ENCODE measurements around the gene HCFC1R1. TPM values are rescaled to one million over a fixed set of nuclear protein-coding genes. Genes with fewer than 3 reads are reported as not detected.

Gene HCFC1R1
- polyA plus RNA-seq, 10 donors: 68.2 to 157 (median 121) TPM

DNA sequence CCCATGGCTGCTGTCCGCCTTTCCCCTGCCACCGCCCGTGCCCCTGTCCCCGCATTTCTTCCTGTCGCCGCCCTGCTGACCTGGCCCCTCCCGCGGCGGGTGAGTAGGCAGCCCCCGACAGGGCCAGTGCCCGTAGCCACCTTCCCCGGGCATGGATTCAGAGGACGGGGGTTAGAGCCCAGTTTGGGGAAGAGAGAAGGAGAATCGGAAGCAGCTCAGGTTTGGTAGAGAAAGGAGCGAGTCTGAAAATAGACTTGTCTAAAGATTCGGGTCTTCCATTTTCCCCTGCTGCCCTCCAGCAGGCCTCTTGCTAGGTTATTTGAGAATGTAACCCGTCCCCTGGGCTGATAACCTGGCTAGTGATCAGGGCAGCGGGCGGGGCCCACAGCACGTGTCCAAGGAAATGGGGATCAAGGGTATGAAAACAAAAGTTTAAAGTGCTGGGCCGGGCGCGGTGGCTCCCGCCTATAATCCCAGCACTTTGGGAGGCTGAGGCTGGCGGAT lies 18.9 kb downstream of the HCFC1R1 start:
- peak in 1 of 3 donors; percentile 14 for DNase-seq

DNA sequence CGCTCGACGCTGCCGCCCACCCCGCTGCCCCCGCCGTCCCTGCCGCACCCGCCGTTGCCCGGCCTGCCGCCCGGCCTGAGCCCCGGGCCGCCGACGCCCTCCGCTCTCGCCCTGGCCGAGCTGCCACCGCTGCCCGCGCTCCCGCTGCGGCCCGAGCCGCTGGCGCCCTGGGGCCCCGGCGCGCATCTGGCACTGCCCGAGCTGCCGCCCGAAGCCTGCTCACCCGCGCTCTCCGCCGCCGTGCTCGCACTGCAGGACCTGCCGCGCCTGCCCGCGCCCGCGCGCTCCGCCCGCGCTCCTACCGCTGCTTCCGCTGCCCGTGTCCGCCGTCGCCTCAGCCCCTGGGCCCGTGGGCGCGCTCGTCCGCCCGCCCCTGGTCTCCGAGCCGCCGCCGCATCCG lies 19.4 kb downstream of the HCFC1R1 start:
- DNase-seq: no peak

DNA sequence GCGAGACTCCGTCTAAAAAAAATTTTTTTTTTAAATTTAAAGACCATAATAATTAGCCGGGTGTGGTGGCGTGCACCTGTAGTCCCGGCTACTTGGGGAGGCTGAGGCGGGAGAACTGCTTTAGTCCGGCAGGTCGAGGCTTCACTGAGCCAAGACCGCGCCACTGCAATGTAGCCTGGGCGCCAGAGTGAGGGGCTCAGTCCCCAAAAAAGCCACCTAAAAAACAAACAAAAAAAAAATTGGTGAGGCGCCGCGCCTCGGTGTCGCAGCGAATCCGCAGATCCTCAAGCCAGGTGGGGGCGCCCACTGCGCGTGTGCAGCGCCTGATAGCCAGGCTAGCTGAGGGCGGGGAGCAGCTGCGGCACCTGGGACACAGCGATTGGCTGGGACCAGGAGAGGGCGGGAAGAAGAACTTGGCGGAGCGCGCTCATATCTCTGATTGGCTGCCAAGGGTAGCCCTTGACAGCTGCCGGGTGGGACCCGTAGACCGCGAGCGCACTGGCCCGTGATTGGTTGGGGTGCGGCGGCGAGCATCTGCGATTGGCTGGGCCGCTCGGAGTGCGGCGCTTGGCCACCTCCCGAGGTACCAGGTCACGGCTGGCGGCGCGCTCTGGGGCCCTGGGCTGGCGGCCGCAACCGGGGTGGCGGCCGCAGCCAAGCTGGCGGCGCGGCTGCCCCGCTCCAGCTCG lies 20.0 kb downstream of the HCFC1R1 start:
- DNase-seq: peak; percentile 97 to 98 (median 97)

DNA sequence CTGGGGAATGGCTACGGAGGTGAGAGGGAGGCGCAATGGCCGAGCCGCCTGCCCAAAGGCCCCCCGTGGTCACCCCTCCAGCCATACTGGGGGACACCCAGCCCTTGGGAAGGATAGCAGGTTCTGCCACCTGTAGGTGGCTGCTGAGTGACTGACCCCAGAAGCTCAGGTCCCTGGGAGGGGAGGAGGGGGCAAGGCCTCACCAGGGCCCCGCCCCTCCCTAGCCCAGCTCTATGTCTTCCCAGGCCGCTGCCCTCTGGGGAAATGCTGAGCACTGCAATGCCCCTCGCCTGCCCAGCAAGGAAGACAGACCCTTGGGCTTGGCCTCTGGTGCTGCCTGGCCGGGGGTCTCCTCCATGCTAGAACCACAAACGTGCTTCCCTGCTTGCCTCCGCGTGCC lies 22.4 kb downstream of the HCFC1R1 start:
- no peak for DNase-seq

DNA sequence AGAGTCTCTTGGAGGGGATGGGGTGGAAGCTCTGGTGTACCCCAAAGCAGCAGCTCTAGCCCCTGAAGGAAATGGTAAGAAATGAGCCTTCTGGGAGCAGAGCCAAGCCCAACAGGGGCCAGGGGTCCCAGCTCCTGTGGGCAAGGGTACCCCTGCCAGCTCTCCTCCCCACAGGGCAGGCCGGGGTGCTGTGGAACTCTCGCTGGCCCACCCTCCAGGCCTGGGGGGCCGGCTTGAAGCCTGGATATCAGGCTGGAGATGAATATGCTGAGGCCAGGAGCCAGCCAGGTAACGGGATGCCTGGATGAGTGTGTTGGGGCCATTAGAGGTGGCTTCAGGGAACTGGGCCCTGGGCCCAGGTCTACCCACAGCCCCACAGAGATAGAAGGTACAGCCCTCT lies 23.2 kb downstream of the HCFC1R1 start:
- DNase-seq: no peak

DNA sequence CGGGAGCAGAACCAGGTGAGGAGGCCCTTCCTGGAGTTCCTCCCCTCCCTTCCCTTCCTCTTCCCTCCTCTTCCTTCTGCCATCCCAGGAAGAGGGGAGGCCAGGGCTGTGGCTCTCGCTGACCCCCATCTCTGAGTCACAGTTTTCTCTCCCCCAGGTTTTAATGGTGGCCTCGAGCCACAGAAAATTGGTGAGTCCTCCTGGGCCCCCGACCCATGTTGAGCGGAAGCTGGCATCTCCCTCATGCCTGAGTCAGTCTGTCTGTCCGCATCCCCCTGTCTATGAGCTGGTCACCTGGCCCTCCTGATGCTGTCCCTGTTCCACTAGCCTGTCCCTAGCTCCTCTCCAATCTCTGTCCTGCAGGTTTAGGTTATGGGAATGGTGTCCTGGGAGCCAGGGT lies 23.8 kb downstream of the HCFC1R1 start:
- DNase-seq: no peak

DNA sequence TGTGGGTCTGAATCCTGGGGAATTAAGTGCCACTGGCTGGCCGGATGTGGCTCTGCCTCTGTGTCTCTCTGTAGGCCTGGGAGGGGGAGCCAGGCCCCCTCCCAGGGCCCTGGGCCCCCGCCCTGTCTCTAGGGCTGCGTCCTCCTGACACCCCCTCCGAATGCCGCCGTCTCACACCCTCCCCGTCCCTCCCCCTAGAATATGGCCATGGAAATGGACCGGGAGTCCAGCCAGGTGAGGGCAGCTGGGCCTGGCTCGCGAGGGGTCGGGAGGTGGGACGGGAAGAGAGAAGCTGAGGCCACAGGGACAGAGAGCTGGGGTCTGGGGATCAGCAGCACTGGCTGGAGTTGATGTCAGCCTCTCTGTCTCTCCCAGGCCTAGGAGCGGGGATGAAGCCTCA lies 27.4 kb downstream of the HCFC1R1 start:
- no peak for DNase-seq

DNA sequence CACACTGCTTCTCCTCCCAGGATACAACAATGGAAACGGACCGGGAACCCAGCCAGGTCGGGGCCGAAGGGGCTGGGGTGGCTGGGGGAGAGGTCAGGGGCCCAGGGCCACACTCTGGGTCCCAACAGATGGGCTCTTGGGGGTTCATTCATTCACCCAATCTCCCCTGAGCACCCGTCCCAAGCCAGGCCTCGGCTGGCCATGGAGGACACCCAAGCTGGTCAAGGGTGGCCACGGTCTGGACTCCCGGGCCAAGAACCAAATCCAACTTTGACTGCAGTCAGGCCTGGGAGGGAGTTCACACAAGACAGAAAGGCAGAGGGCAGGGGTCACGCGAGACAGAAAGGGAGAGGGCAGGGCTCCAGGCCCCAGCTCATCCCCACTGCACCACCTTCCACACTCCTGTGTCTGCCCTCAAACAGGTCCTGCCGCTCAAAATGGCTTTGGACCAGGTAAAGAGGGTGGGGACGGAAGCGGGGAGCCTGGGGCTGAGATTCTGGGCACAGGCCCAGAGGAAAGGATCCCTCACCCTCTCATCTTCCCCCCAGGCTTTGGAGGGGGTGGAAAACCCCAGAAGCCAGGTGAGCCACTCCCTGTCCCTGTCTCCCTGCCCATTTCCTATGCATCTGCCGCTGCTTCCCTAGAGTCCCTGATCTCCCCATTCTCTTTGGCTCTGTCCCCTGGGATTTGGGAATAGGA lies 31.2 kb downstream of the HCFC1R1 start:
- no peak for DNase-seq

DNA sequence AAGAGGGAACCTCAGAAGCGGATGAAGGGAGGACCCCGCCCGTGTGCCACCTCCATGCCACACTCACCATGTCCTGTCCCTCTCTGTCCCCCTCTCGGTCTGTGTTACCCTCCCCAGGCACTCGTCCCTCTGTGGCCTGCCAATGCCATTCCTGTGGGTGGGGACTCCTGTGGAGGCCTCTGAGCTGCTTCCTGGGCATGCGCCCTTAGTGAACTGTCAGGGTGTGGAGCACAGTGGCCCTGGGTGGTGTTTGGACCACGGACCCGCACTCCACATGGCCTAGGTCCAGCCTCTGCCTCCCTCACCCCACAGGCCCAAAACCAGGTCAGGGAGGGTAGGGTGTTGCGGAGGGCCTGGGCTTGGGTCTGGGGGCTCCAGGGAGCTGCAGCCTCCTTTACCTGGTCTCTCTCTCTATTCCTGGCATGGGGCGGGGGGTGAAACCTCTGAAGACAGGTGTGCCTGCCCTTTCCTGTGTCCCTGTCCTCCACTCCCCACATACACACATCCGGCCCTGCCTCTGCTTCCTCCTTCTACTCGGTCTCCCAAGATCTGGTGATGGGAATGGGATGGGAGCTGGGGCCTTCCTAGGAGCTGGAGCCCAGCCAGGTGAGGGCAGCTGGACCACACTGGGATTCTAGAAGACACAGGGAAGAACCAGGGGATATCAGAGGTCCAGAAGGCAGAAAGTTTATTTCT lies 32.0 kb downstream of the HCFC1R1 start:
- DNase-seq: no peak

DNA sequence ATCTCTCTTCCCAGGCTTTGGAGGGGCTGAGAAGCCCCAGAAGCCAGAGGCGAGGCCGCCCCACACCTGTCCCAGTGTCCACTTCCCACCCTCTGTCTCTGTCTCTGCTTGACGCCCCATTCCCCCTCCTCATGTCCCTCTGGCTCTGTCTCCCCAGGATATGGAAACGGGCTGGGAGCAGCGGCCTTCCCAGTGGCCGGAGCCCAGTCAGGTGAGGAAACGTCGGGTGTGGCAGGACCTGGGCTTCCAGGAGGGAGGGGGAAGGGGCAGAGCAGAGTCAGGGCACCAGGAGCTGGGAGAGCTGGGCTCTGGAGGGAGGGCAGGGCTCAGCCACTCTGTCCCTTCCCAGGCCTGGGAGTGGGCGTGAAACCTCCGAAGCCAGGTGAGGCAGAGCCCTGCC lies 32.9 kb downstream of the HCFC1R1 start:
- no peak for DNase-seq

DNA sequence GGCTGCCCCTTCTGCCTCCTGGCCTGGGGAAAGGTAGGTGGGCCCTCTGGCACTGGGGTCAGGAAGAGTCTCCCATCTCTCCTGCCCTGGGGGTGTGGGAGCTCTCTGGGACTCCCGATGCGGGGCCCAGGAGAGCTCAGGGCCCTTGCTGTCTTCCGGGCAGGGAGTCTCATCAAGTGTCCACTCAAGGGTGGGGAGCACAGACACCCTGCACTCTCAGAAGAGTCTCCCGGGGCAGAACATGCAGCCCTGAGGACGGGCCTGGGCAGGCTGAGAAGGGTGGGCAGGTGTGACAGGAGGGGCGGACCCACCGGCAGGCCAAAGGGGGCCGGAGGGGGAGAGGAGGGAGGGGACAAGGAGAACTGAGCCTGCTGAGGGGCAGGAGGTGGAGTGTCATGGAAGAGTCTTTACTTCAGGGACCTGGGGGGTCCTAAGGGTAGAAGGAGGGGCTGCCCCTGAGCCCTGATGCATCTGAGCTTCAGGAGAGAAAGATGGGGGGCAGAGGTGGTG lies 35.1 kb downstream of the HCFC1R1 start:
- DNase-seq: no peak

DNA sequence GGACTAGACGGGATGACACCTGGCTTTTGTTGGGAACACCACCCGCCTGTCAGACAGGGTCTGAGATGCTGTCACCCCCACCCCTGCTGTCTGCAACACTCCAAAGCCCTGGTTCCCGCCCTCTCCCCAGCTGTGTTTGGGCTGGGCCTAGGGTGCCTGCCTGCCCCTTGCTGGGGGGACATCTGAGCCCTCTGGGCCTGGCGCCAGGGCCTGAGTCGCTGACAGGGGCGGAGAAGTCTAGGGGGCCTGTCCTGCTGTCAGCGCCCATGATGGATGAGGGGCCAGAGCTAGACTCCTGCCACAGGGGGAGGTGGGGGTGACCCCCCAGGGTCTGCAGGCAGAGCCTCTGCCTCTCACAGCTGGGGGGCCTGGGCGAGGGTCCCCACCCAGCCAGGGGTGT lies 35.9 kb downstream of the HCFC1R1 start:
- peak; percentile 57 to 80 (median 61) for DNase-seq

DNA sequence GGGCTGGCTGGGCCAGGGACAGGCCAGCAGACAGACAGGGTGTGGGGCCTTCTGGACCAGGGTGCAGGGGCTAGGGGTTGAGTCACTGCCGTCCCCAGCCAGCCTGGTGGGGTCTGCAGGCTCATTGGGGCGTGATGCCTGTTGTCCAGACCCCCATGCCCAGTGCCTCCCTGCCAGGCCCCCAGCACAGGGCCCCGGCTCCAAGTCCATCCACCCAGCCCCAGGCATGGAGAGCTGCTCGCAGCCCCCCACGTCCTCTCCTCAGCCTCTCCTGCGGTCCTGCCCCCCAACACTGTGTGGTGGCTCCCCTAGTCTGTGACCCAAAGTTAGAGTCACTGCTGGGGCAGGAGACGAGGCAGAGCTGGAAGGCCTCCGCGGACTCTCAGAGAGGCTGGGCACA lies 36.5 kb downstream of the HCFC1R1 start:
- no peak for DNase-seq

DNA sequence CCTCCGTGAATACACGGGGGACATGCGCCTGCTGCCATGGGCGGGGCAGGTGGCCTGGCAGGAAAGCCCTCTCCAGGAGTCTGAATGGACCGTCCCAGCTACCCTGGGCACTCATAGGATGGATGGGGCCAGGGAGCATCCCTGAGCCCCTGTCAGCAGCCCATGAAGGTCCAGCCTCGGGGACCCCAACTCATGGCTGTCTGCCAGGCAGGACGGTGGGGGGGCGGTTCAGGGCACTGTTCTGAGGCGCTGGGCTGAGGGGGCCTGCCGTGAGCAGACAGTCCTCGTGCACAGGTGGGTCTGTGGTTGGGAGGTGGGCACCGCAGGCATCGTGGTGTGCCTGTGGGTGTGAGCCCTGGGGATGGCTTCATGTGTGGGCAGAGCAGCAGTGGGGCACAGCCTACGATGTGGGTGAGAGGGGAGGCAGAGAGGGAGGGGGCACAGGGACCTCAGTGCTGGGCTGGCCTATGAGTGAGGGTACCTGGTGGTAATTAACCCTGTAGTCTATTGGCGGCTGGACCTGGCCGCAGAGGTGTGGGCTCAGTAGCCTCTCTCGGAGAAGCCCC lies 37.0 kb downstream of the HCFC1R1 start:
- DNase-seq: no peak

DNA sequence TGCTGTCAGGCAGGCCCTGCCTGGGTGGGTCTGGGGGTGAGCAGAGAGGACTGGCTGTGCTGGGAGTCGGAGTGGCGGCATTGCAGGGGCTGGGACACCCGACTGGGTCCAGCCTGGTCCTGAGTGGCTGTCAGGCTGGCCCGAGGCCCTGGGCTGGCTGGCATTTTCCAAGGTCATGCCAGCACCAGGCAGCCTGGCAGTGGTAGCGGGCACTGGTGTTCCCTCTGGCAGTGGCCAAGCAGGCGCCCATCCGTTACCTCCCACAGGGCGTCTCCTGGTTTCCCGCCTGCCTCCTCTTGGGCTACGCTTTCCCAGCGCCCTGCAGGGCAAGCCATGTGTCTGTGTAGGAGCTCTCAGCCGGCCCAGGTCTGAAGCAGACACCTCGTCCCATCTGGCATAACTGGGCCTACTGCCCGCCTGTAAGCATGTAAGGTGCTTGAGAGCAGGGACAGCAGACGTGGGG lies 37.8 kb downstream of the HCFC1R1 start:
- no peak for DNase-seq

DNA sequence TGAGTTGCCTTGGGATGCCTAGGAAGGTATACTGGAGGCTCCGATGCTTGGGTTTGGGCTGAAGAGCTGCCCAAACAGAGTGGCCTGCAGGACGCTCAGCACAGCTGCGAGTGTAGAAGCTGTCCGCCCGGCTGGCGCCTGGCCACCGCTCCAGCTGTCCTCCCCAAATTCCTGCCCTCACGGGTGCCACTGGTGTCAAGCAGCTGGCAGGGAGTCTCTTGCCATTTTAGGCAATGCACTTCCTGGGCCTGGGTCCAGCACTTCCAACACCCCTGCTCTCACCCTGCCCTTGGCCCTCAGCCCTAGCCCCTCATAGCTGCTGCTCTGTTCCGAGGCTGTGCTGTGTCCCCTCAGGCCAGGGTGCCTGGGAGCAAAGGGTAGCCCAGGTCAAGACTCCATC lies 38.3 kb downstream of the HCFC1R1 start:
- peak; percentile 76 to 84 (median 79) for DNase-seq

DNA sequence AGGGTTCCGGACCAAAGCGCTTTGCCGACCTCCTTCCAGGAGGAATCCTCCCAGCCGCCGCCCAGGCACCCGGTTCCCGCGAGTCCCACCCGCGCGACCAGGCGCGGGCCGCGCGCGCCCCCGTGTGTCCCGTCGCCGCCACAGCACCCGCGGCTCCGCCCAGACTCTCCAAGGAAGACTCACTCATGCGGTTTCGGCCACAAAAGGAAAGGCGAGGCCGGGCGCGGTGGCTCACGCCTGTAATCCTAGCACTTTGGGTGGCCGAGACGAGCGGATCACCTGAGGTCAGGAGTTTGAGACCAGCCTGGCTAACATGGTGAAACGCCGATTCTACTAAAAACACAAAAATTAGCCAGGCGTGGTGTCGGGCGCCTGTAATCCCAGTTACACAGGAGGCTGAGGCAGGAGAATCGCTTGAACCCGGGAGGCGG lies 40.0 kb downstream of the HCFC1R1 start:
- DNase-seq: peak; percentile 71 to 89 (median 79)

DNA sequence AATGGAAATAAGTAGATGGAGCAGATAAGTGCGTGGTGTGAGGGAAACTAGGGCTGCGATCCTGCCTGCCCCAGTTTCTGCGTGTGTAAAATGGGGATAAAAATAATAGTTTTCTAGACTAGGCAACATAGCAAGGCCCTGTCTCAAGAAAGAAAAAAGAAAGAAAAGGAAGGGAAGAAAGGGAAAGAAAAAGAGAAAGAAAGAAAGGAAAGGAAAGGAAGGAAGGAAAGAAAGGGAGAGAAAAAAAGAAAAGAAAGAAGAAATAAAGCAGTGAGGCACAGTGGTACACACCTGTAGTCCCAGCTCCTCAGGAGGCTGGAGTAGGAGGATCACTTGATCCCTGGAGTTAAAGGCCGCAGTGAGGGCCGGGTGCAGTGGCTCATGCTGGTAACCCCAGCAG lies 41.3 kb downstream of the HCFC1R1 start:
- no peak for DNase-seq

DNA sequence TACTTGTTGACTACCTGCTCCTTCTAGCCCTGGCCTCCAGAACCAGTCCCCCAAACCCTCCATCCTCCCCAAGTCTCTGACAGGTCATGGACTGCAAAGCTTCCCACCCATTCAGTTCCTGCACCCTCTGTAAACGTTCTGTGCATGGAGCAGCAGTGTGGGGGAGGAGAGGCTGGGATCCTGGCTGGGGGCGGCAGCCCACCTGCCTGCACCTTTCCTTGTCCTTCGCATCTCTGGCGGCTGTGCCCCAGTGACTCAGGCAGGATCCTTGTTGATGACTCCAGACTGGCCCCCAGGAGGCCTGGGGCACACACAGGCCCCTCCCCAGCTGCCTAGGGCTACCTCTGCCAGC lies 41.9 kb downstream of the HCFC1R1 start:
- no peak for DNase-seq

DNA sequence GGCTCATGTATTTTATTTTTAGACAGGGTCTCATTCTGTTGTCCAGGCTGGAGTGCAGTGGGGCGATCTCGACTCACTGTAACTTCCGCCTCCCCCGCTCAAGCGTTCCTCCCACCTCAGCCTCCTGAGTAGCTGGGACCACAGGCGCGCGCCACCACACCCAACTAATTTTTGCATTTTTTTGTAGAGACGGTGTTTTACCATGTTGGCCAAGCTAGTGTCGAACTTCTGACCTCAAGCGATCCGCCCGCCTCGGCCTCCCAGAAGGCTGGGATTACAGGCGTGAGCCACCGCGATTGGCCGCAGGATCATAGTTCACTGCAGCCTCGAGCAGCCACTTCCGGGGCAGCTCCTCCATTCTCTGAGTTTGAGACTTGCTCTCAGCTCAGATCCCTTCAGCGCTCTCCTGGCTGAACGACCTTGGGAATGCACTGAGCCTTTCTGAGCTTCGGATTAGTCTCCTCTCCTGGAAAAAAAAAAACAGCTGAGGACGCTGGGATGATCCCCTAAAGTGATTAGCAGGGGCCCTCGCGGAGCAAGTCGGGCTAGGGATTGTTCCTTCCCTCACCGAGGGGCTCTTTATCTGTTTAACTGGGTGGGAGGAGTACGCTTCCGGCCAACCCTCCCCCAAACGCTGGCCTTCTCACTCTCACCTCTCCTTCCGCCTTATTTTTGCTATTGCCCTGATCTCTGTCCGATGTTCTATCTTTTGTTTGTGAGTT lies 42.4 kb downstream of the HCFC1R1 start:
- no peak for DNase-seq

Data from muscle of back (tissue), 11 donors.